NT2/D1 (cell line): ENCODE data around the gene SERINC2.

Experiments
- SUZ12 ChIP-seq: IDR thresholded peaks from 2 replicates; pipeline ENCODE4 v1.6.1; 2011; ENCODE audit not compliant: insufficient read length, insufficient read depth; ENCODE audit errors: extremely low read depth
- YY1 ChIP-seq: IDR thresholded peaks from 2 replicates; pipeline ENCODE4 v1.6.1; 2011; ENCODE audit not compliant: insufficient read length, insufficient read depth
- ZNF274 ChIP-seq: IDR thresholded peaks from 2 replicates; pipeline ENCODE4 v1.6.1; 2011; ENCODE audit warnings: mild to moderate bottlenecking, low read depth, low read length

GRCh38 chr1:31376375-31377134, 36.5 kb upstream of the SERINC2 start:
- TF ChIP-seq ZNF274 (no peak), YY1 (no peak), SUZ12 (no peak)
